Fibroblast of lung (primary cell): Measurements from ENCODE around the gene DTYMK. TPM values are rescaled to one million over a fixed set of nuclear protein-coding genes. Genes with fewer than 3 reads are reported as not detected.

ENCODE experiments used
- DNase-seq, 2 donors: peaks; one replicate each; pipeline versions ENCODE4 v3.0.0 to v3.0.0-alpha.2; 2010; ENCODE audit warnings: low read depth in 2 of 2
- H2AFZ ChIP-seq: 2 replicates; pipeline ENCODE4 v1.5.1; 2012; ENCODE audit warnings: low read length, control low read depth, inconsistent platforms
- H3K27ac ChIP-seq: 2 replicates; pipeline ENCODE4 v1.5.1; 2011; ENCODE audit warnings: low read length, control low read depth; ENCODE audit not compliant: insufficient read depth
- H3K27me3 ChIP-seq: 2 replicates; pipeline ENCODE4 v1.5.1; 2011; ENCODE audit warnings: mild to moderate bottlenecking, low read length; ENCODE audit not compliant: control insufficient read depth, insufficient read depth
- H3K36me3 ChIP-seq: 2 replicates; pipeline ENCODE4 v1.5.1; 2011; ENCODE audit warnings: low read length; ENCODE audit not compliant: control insufficient read depth, insufficient read depth
- H3K4me1 ChIP-seq: 2 replicates; pipeline ENCODE4 v1.5.1; 2011; ENCODE audit warnings: low read length; ENCODE audit not compliant: control insufficient read depth, insufficient read depth; ENCODE audit errors: extremely low read depth
- H3K4me2 ChIP-seq: 2 replicates; pipeline ENCODE4 v1.5.1; 2011; ENCODE audit warnings: low read length, control low read depth; ENCODE audit not compliant: insufficient read depth; ENCODE audit errors: extremely low read depth
- H3K4me3 ChIP-seq, 4 experiments: fragments of 200-600 bp in 1 of 4; sonication (generic) in 1 of 4; replicated peaks in 1 of 4; 2 replicates each; pipeline ENCODE4 v1.5.1; 2011 to 2016; ENCODE audit warnings: low read length in 4 of 4, low read depth in 3 of 4, mild to moderate bottlenecking in 3 of 4, control low read depth in 2 of 4, inconsistent platforms in 1 of 4, mixed read lengths in 1 of 4; ENCODE audit not compliant: insufficient read depth in 1 of 4; ENCODE audit errors: control extremely low read depth in 1 of 4
- H3K79me2 ChIP-seq: 2 replicates; pipeline ENCODE4 v1.5.1; 2012; ENCODE audit warnings: mild to moderate bottlenecking, low read length, inconsistent platforms; ENCODE audit not compliant: control insufficient read depth, insufficient read depth
- H3K9ac ChIP-seq: 2 replicates; pipeline ENCODE4 v1.5.1; 2011; ENCODE audit warnings: mild to moderate bottlenecking, low read length, control low read depth; ENCODE audit not compliant: insufficient read depth
- H3K9me3 ChIP-seq: 2 replicates; pipeline ENCODE4 v1.5.1; 2012; ENCODE audit warnings: low read depth, low read length; ENCODE audit not compliant: control insufficient read depth, insufficient read depth
- H4K20me1 ChIP-seq: 2 replicates; pipeline ENCODE4 v1.5.1; 2011; ENCODE audit warnings: low read length; ENCODE audit not compliant: control insufficient read depth, insufficient read depth; ENCODE audit errors: extremely low read depth
- CTCF ChIP-seq, 2 donors: IDR thresholded peaks in 1 of 2; conservative IDR thresholded peaks in 1 of 2; 1 replicate in 1 of 2; 2 replicates in 1 of 2; pipeline ENCODE4 v1.5.1; 2011 to 2012; ENCODE audit warnings: low read length in 2 of 2, control low read depth in 1 of 2, inconsistent platforms in 1 of 2, low read depth in 1 of 2, mild to moderate bottlenecking in 1 of 2
- EZH2 ChIP-seq: IDR thresholded peaks from 2 replicates; pipeline ENCODE4 v1.5.1; 2012; ENCODE audit warnings: low read length, control low read depth, mild to moderate bottlenecking; ENCODE audit errors: missing control alignments
- polyA plus RNA-seq, 2 donors: library from polyadenylated mRNA; depleted of rRNA in 1 of 2; stranded (reverse) in 1 of 2; unstranded in 1 of 2; fragments of >200 nt; gene quantifications; 2 replicates each; pipeline ENCODE4 v1.2.1, GENCODE V29; 2011 to 2012; ENCODE audit warnings: missing spikeins in 1 of 2
- total RNA-seq: library from RNA; depleted of rRNA; stranded (reverse); fragments of >200 nt; gene quantifications from 2 replicates; pipeline ENCODE4 v1.2.1, GENCODE V29; 2014

The DTYMK gene
- total and polyA plus RNA-seq, 2 donors (not counting 1 experiment from before 2014, with no cell fraction given): 19.0 to 25.3 TPM

- Histone ChIP-seq H3K36me3 (peaks cover 3% of the 10 kb centered on the region), H3K4me1 (no peaks in the 10 kb centered on the region), H3K9ac (no peak overlapping the region), H4K20me1 (no peaks in the 10 kb centered on the region), H3K79me2 (no peaks in the 10 kb centered on the region), H3K27me3 (no peaks in the 10 kb centered on the region), H3K9me3 (no peaks in the 10 kb centered on the region), H2AFZ (no peak overlapping the region), H3K4me3 (no peak overlapping the region), H3K4me2 (no peak overlapping the region), H3K27ac (no peak overlapping the region)
- DNase-seq: no peak
- TF ChIP-seq EZH2: no peak
- no peak for TF ChIP-seq CTCF (conservative IDR thresholded peaks at IDR 0.05 in 1 of 2, IDR thresholded peaks at IDR 0.05 in 1 of 2; ENCODE audit: low read depth in 1 of 2, low read length in 2 of 2)
These were observed 41.4 kb upstream of the DTYMK start for GRCh38 chr2:241728000-241728399.

- H3K4me1 ChIP-seq: no peaks in the 10 kb centered on the region
- no peak overlapping the region for H3K4me2 ChIP-seq
- H3K27me3 ChIP-seq: no peaks in the 10 kb centered on the region
- no peaks in the 10 kb centered on the region for H3K79me2 ChIP-seq
- no peak overlapping the region for H2AFZ ChIP-seq
- no peak overlapping the region for H3K27ac ChIP-seq
- TF ChIP-seq CTCF (conservative IDR thresholded peaks at IDR 0.05 in 1 of 2, IDR thresholded peaks at IDR 0.05 in 1 of 2; ENCODE audit: low read depth in 1 of 2, low read length in 2 of 2): no peak
- TF ChIP-seq EZH2: no peak
- no peak overlapping the region for H3K4me3 ChIP-seq
- H3K9ac ChIP-seq: no peak overlapping the region
- DNase-seq: no peak
- peaks cover 6% of the 10 kb centered on the region for H3K36me3 ChIP-seq
- no peaks in the 10 kb centered on the region for H4K20me1 ChIP-seq
- H3K9me3 ChIP-seq: no peaks in the 10 kb centered on the region
These were observed 39.8 kb upstream of the DTYMK start for GRCh38 chr2:241726459-241726858.

GRCh38 chr2:241724975-241725870 lies 38.6 kb upstream of the DTYMK start:
- no peak for DNase-seq
- H3K9ac ChIP-seq: no peak overlapping the region
- H3K79me2 ChIP-seq: no peaks in the 10 kb centered on the region
- no peaks in the 10 kb centered on the region for H3K27me3 ChIP-seq
- no peaks in the 10 kb centered on the region for H4K20me1 ChIP-seq
- H3K36me3 ChIP-seq: peaks cover 11% of the 10 kb centered on the region
- no peak overlapping the region for H3K4me2 ChIP-seq
- no peak for TF ChIP-seq EZH2
- TF ChIP-seq CTCF (conservative IDR thresholded peaks at IDR 0.05 in 1 of 2, IDR thresholded peaks at IDR 0.05 in 1 of 2; ENCODE audit: low read depth in 1 of 2, low read length in 2 of 2): no peak
- no peaks in the 10 kb centered on the region for H3K9me3 ChIP-seq
- no peaks in the 10 kb centered on the region for H3K4me1 ChIP-seq
- no peak overlapping the region for H2AFZ ChIP-seq
- H3K4me3 ChIP-seq: no peak overlapping the region
- no peak overlapping the region for H3K27ac ChIP-seq
